Measurements from ENCODE around the gene KIAA1614.

The KIAA1614 gene

GRCh38 chr1:180912801-180913565 is at the start of gene KIAA1614:
Gene KIAA1614, plus strand, starts transcription at chr1:180912897. Its CDS starts 347 bp downstream, at chr1:180913244.
- peak; percentile 44 for DNase-seq

GRCh38 chr1:180863158-180863775 is 49.4 kb upstream of the KIAA1614 start:
- DNase-seq: peak; percentile 66

- DNase-seq: peak; percentile 47
Measured at GRCh38 chr1:180881806-180882509, 30.7 kb upstream of the KIAA1614 start.

GRCh38 chr1:180884588-180885300 is 28.0 kb upstream of the KIAA1614 start:
- DNase-seq: no peak

- DNase-seq: no peak
Measured at GRCh38 chr1:180886338-180886737, 26.4 kb upstream of the KIAA1614 start.

GRCh38 chr1:180887841-180888240 is 24.9 kb upstream of the KIAA1614 start:
- DNase-seq: no peak

GRCh38 chr1:180888870-180889269 is 23.8 kb upstream of the KIAA1614 start:
- DNase-seq: no peak

- DNase-seq: no peak
Measured at GRCh38 chr1:180889325-180889724, 23.4 kb upstream of the KIAA1614 start.

GRCh38 chr1:180892272-180892671 is 20.4 kb upstream of the KIAA1614 start:
- DNase-seq: no peak

- no peak for DNase-seq
Measured at GRCh38 chr1:180892675-180893074, 20.0 kb upstream of the KIAA1614 start.

GRCh38 chr1:180893614-180894013 is 19.1 kb upstream of the KIAA1614 start:
- DNase-seq: no peak

GRCh38 chr1:180896161-180896560 is 16.5 kb upstream of the KIAA1614 start:
- no peak for DNase-seq

- DNase-seq: peak; percentile 29
Measured at GRCh38 chr1:180898441-180899219, 14.1 kb upstream of the KIAA1614 start.

- peak; percentile 41 for DNase-seq
Measured at GRCh38 chr1:180899262-180899661, 13.4 kb upstream of the KIAA1614 start.

GRCh38 chr1:180901076-180901990 is 11.4 kb upstream of the KIAA1614 start:
- no peak for DNase-seq

GRCh38 chr1:180902541-180902940 is 10.2 kb upstream of the KIAA1614 start:
- DNase-seq: no peak

- DNase-seq: no peak
Measured at GRCh38 chr1:180905927-180906326, 6.8 kb upstream of the KIAA1614 start.

GRCh38 chr1:180906511-180906910 is 6.2 kb upstream of the KIAA1614 start:
- DNase-seq: no peak

- no peak for DNase-seq
Measured at GRCh38 chr1:180907313-180908055, 5.2 kb upstream of the KIAA1614 start.

GRCh38 chr1:180908074-180908765 is 4.5 kb upstream of the KIAA1614 start:
- DNase-seq: no peak
